HepG2 (cell line): ENCODE results near the gene SIK3. TPM values are rescaled to one million over a fixed set of nuclear protein-coding genes. Genes with fewer than 3 reads are reported as not detected.

Source experiments
- ATAC-seq: fragments of 200-7000 bp; cut with Tn5 transposase; 3 replicates; pipeline ENCODE4 v1.9.1; 2020; ENCODE audit warnings: mild to moderate bottlenecking, moderate library complexity
- BruUV-seq: library from RNA; stranded (reverse); fragments of 400-500 nt; replicated peaks from 2 replicates; lab custom pipeline; 2021; lab: Mats Ljungman, UMichigan
- CTCF ChIA-PET: fragments of 300-600 bp; formaldehyde crosslinking; extraction: SDS; loops from one replicate; lab custom pipeline; 2021; ENCODE audit warnings: low total read pairs, inconsistent platforms, low intra/inter-chr PET ratio; lab: Yijun Ruan, JAX
- POLR2A ChIA-PET: fragments of 350-600 bp; sonication (Branson Sonifier 250); formaldehyde crosslinking; loops from one replicate; lab custom pipeline; 2020; ENCODE audit warnings: antibody characterized with exemption, inconsistent platforms; lab: Yijun Ruan, JAX
- DNase-seq: peaks from one replicate; pipeline ENCODE4 v3.0.0-alpha.2; 2015; ENCODE audit warnings: low spot score
- FAIRE-seq: peaks from 3 replicates; lab custom pipeline; 2011; peaks lifted over from hg19 to GRCh38; lab: Jason Lieb, UNC
- H2AFZ ChIP-seq: one replicate; pipeline ENCODE4 v1.6.1; 2011; ENCODE audit warnings: low read length, inconsistent platforms
- H3K27ac ChIP-seq: fragments of 300-600 bp; 3 replicates; pipeline ENCODE4 v1.8.0; 2011; ENCODE audit warnings: mixed run types, mild to moderate bottlenecking, mixed read lengths, low read length, inconsistent platforms; ENCODE audit not compliant: insufficient read depth; ENCODE audit errors: extremely low read length
- H3K27me3 ChIP-seq, 2 experiments: fragments of 200-600 bp in 1 of 2; 2 replicates in 1 of 2; 3 replicates in 1 of 2; pipeline versions ENCODE4 v1.6.0 to v1.8.0; 2011; ENCODE audit warnings: low read length in 2 of 2, mild to moderate bottlenecking in 2 of 2, moderate library complexity in 2 of 2, inconsistent platforms in 1 of 2; ENCODE audit not compliant: insufficient read depth in 2 of 2, control insufficient read depth in 1 of 2
- H3K36me3 ChIP-seq, 2 experiments: fragments of 200-600 bp in 1 of 2; replicated peaks in 1 of 2; 2 replicates in 1 of 2; 3 replicates in 1 of 2; pipeline versions ENCODE4 v1.5.1 to v1.8.0; 2011; ENCODE audit warnings: low read length in 2 of 2, inconsistent platforms in 1 of 2; ENCODE audit not compliant: insufficient read depth in 2 of 2, control insufficient read depth in 1 of 2
- H3K4me1 ChIP-seq: 2 replicates; pipeline ENCODE4 v1.5.1; 2012; ENCODE audit warnings: low read length, inconsistent platforms; ENCODE audit not compliant: insufficient read depth
- H3K4me2 ChIP-seq: 2 replicates; pipeline ENCODE4 v1.6.0; 2011; ENCODE audit warnings: low read depth, low read length, inconsistent platforms
- H3K4me3 ChIP-seq, 3 experiments: fragments of 200-600 bp in 1 of 3; sonication (generic), shearing (Covaris generic) in 1 of 3; replicated peaks in 1 of 3; 2 replicates each; pipeline ENCODE4 v1.5.1; 2011 to 2016; ENCODE audit warnings: low read length in 3 of 3, inconsistent platforms in 2 of 3, low read depth in 2 of 3, mild to moderate bottlenecking in 2 of 3, control low read depth in 1 of 3, mixed read lengths in 1 of 3; ENCODE audit not compliant: insufficient read depth in 1 of 3
- H3K79me2 ChIP-seq: one replicate; pipeline ENCODE4 v1.6.1; 2011; ENCODE audit warnings: low read length, inconsistent platforms; ENCODE audit not compliant: insufficient read depth
- H3K9ac ChIP-seq: 2 replicates; pipeline ENCODE4 v1.6.0; 2011; ENCODE audit warnings: mild to moderate bottlenecking, low read depth, low read length, inconsistent platforms; ENCODE audit not compliant: insufficient read depth
- H3K9me3 ChIP-seq: 2 replicates; pipeline ENCODE4 v1.5.1; 2012; ENCODE audit warnings: mild to moderate bottlenecking, low read length
- H4K20me1 ChIP-seq: 2 replicates; pipeline ENCODE4 v1.6.0; 2011; ENCODE audit warnings: inconsistent platforms, mild to moderate bottlenecking, low read length, moderate library complexity; ENCODE audit not compliant: insufficient read depth
- NFKB2 ChIP-seq: sonication (generic); formaldehyde crosslinking; IDR thresholded peaks from 2 replicates; pipeline ENCODE4 v1.4.0; 2020; ENCODE audit warnings: missing genetic modification reagents, borderline replicate concordance
- ZBTB1 ChIP-seq: sonication (generic); formaldehyde crosslinking; IDR thresholded peaks from 2 replicates; pipeline ENCODE4 v1.4.0; 2020; ENCODE audit warnings: missing genetic modification reagents, borderline replicate concordance
- ZNF614 ChIP-seq: IDR thresholded peaks from 2 replicates; pipeline ENCODE4 v1.6.1; 2018; ENCODE audit warnings: missing biosample characterization, missing genetic modification reagents, inconsistent platforms, borderline replicate concordance
- WGBS: methylation state at CpG from one replicate; pipeline ENCODE4 v1.1.6; 2017; ENCODE audit warnings: low lambda C conversion rate; 5-methylcytosine and 5-hydroxymethylcytosine counted together
- in situ Hi-C: cut with HindIII; loops from 2 replicates; pipeline ENCODE4 v1.10.0; 2017; ENCODE audit warnings: low pct_unique_long_range_greater_than_20kb; ENCODE audit not compliant: extremely low pct_ligation_motif_present
- intact Hi-C: fragments of 100-400 bp; cut with micrococcal nuclease; formaldehyde crosslinking; loops from one replicate; pipeline ENCODE4 v1.10.0; 2022; ENCODE audit not compliant: unreplicated experiment
- polyA plus RNA-seq, 8 experiments: library from polyadenylated mRNA; depleted of rRNA in 3 of 8; stranded (reverse) in 7 of 8; unstranded in 1 of 8; fragments of >200 nt; fragmentation: Illumina TruSeq in 4 of 8; extraction: Trizol in 4 of 8; gene quantifications; 2 replicates each; pipeline versions ENCODE4 v1.2.1 to v1.2.3, GENCODE V29; 2011 to 2016; ENCODE audit warnings: low read depth in 4 of 8, missing spikeins in 1 of 8, mixed read lengths in 1 of 8; ENCODE audit not compliant: insufficient read depth in 1 of 8
- total RNA-seq, 5 experiments: library from RNA; depleted of rRNA; stranded (reverse); fragments of >200 nt; fragmentation: Illumina TruSeq; extraction: Trizol; gene quantifications; 2 replicates each; pipeline ENCODE4 v1.2.3, GENCODE V29; 2016; ENCODE audit warnings: low read depth in 1 of 5
- TF ChIP-seq, protein P1 (sequence below): sonication (generic); formaldehyde crosslinking; IDR thresholded peaks from 2 replicates; pipeline ENCODE4 v1.8.1; 2022; ENCODE audit warnings: mild to moderate bottlenecking, missing genetic modification reagents

Gene SIK3
- total and polyA plus RNA-seq, 2 of the 13 experiments (the other 11 are each of a cell fraction or from before 2014, with no cell fraction given): 5.7 to 9.8 TPM

DNA sequence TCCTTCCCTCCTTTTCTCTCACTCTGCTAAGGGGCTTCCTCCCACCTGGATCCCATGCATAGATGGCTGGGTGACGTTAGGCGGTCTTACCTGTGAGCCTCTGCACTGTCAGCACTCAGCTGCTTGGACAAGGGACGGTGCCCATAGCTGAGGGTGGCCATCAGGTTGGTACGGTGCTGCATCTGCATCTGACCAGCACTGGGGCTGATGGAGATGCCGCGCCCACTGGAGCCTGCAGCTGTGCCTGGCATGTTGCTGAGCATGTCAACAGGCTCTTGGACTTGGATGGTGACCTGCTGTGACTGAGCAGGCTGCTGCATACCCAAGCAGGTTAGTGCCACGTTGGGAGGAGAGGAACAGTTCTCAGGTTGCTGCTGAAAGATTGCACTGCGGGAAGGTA is 239.1 kb downstream of the SIK3 start:
- POLR2A ChIA-PET: no interaction called here

DNA sequence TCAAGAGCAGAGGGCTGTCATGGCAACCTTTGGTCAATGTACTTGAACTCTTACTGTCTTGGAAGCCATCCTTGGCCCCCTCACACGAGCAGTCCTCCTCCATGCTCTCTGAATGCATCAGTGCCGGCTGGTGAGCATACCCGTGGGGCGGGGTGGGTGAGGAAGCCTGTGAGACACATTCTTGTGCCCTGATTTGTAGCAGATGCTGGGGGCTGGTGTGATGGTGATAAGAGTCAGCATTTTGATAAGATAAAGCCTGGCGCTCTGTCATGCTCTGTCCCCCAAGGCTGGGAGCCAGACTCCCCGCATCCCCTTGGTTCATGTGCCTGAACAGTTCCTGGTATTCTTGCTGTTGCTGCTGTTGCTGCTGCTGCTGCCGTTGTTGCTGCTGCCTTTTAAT is 240.3 kb downstream of the SIK3 start:
- DNase-seq: no peak
- ChIA-PET CTCF (no interaction called here), POLR2A (no interaction called here)
- 94% methylated on average over 7 of the region's 7 CpGs for WGBS
- no peak overlapping the region for H3K4me3 ChIP-seq
- no peak overlapping the region for H2AFZ ChIP-seq
- intact Hi-C loops (no loop called here), in situ Hi-C loops (no loop called here)
- no peak overlapping the region for H3K4me2 ChIP-seq
- no peak for ATAC-seq
- no peaks in the 10 kb centered on the region for H3K9me3 ChIP-seq
- no peak overlapping the region for H3K9ac ChIP-seq
- no peaks in the 10 kb centered on the region for H3K27me3 ChIP-seq
- FAIRE-seq: no peak
- H3K4me1 ChIP-seq: no peaks in the 10 kb centered on the region
- H4K20me1 ChIP-seq: no peaks in the 10 kb centered on the region
- H3K27ac ChIP-seq: no peak overlapping the region
- H3K36me3 ChIP-seq: peaks cover 11 to 54% of the 10 kb centered on the region in 2 experiments
- H3K79me2 ChIP-seq: no peaks in the 10 kb centered on the region
- TF ChIP-seq ZBTB1: no peak
- TF ChIP-seq ZNF614 (CRISPR knock-in tag): no peak
- no TSS peak for BruUV-seq

More for the DNA sequence above, 239.1 kb downstream of the SIK3 start:
- no TSS peak for BruUV-seq
- no peak overlapping the region for H2AFZ ChIP-seq
- H3K4me3 ChIP-seq: no peak overlapping the region
- CTCF ChIA-PET: no interaction called here
- intact Hi-C loops: no loop called here
- no peaks in the 10 kb centered on the region for H3K4me1 ChIP-seq
- no peaks in the 10 kb centered on the region for H3K9me3 ChIP-seq
- H4K20me1 ChIP-seq: no peaks in the 10 kb centered on the region
- TF ChIP-seq NFKB2 (CRISPR knock-in tag): no peak
- TF ChIP-seq, protein P1, sequence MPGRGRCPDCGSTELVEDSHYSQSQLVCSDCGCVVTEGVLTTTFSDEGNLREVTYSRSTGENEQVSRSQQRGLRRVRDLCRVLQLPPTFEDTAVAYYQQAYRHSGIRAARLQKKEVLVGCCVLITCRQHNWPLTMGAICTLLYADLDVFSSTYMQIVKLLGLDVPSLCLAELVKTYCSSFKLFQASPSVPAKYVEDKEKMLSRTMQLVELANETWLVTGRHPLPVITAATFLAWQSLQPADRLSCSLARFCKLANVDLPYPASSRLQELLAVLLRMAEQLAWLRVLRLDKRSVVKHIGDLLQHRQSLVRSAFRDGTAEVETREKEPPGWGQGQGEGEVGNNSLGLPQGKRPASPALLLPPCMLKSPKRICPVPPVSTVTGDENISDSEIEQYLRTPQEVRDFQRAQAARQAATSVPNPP (CRISPR knock-in tag): no peak
- TF ChIP-seq, all 625 proteins: peak for 0
- ATAC-seq: no peak
- H3K36me3 ChIP-seq: peaks cover 15 to 62% of the 10 kb centered on the region in 2 experiments
- no peak overlapping the region for H3K27ac ChIP-seq
- 94% methylated on average over 8 of the region's 8 CpGs for WGBS
- DNase-seq: no peak
- H3K9ac ChIP-seq: no peak overlapping the region
- no peaks in the 10 kb centered on the region for H3K79me2 ChIP-seq
- H3K4me2 ChIP-seq: no peak overlapping the region
- in situ Hi-C loops: no loop called here
- H3K27me3 ChIP-seq: no peaks in the 10 kb centered on the region
- no peak for FAIRE-seq
